ENCODE results near the gene PKIG.

DNA sequence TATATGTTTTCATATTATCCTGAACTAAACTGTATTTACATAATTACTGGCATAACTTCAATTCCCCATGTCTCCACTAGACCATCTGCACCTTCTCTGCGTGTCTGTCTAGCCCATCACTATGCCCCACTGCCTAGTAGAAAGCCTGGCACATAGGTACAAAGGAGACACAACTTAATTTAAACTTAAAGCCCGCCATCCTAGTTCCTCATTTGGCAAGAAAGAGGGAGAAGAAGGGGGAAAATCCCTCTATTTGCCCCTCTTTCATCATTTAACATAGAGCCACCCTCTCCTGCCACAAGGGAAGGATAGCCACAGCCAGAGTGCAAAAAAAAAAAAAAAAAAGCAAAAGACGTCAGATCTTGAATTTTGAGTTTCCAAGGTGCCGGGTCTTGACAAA, 1.8 kb downstream of the PKIG start:
- no peak for TF ChIP-seq RFX5 (IDR thresholded peaks at IDR 0.05; ENCODE audit: low read length)
- TF ChIP-seq, protein P1, sequence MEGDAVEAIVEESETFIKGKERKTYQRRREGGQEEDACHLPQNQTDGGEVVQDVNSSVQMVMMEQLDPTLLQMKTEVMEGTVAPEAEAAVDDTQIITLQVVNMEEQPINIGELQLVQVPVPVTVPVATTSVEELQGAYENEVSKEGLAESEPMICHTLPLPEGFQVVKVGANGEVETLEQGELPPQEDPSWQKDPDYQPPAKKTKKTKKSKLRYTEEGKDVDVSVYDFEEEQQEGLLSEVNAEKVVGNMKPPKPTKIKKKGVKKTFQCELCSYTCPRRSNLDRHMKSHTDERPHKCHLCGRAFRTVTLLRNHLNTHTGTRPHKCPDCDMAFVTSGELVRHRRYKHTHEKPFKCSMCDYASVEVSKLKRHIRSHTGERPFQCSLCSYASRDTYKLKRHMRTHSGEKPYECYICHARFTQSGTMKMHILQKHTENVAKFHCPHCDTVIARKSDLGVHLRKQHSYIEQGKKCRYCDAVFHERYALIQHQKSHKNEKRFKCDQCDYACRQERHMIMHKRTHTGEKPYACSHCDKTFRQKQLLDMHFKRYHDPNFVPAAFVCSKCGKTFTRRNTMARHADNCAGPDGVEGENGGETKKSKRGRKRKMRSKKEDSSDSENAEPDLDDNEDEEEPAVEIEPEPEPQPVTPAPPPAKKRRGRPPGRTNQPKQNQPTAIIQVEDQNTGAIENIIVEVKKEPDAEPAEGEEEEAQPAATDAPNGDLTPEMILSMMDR (IDR thresholded peaks at IDR 0.05): no peak
- no peak for TF ChIP-seq USF1 (IDR thresholded peaks at IDR 0.05; ENCODE audit: borderline replicate concordance, low read depth)
- no peak for TF ChIP-seq POLR2AphosphoS5 (IDR thresholded peaks at IDR 0.05; ENCODE audit: low read depth, low read length)
- TF ChIP-seq, protein P2, sequence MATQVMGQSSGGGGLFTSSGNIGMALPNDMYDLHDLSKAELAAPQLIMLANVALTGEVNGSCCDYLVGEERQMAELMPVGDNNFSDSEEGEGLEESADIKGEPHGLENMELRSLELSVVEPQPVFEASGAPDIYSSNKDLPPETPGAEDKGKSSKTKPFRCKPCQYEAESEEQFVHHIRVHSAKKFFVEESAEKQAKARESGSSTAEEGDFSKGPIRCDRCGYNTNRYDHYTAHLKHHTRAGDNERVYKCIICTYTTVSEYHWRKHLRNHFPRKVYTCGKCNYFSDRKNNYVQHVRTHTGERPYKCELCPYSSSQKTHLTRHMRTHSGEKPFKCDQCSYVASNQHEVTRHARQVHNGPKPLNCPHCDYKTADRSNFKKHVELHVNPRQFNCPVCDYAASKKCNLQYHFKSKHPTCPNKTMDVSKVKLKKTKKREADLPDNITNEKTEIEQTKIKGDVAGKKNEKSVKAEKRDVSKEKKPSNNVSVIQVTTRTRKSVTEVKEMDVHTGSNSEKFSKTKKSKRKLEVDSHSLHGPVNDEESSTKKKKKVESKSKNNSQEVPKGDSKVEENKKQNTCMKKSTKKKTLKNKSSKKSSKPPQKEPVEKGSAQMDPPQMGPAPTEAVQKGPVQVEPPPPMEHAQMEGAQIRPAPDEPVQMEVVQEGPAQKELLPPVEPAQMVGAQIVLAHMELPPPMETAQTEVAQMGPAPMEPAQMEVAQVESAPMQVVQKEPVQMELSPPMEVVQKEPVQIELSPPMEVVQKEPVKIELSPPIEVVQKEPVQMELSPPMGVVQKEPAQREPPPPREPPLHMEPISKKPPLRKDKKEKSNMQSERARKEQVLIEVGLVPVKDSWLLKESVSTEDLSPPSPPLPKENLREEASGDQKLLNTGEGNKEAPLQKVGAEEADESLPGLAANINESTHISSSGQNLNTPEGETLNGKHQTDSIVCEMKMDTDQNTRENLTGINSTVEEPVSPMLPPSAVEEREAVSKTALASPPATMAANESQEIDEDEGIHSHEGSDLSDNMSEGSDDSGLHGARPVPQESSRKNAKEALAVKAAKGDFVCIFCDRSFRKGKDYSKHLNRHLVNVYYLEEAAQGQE (IDR thresholded peaks at IDR 0.05; ENCODE audit: low read depth, low read length): no peak
- TF ChIP-seq FOXJ3 (CRISPR knock-in tag; IDR thresholded peaks at IDR 0.05): no peak
- no peak for TF ChIP-seq JUND (IDR thresholded peaks at IDR 0.05)
- no peak for TF ChIP-seq FOXM1 (IDR thresholded peaks at IDR 0.05; ENCODE audit: low read depth)
- TF ChIP-seq NRF1 (IDR thresholded peaks at IDR 0.05; ENCODE audit: low read depth, low read length): no peak
- TF ChIP-seq MXI1 (IDR thresholded peaks at IDR 0.05; ENCODE audit: low read depth, low read length): no peak
